PFSK-1 (cell line): Measurements from ENCODE around the gene BLVRB.
A peak's percentile ranks its signal among the peaks of the same experiment; 100 is the strongest.

ENCODE experiments used
- FOXP2 ChIP-seq: optimal IDR thresholded peaks from 2 replicates; pipeline ENCODE3; 2011; ENCODE audit warnings: borderline replicate concordance, control low read depth, inconsistent platforms; ENCODE audit not compliant: insufficient read depth; ENCODE audit errors: extremely low read length, extremely low read depth
- POLR2AphosphoS5 ChIP-seq: IDR thresholded peaks from 2 replicates; pipeline ENCODE4 v1.6.1; 2012; ENCODE audit warnings: low read depth, mild to moderate bottlenecking, control low read depth, low read length, moderate library complexity
- SIN3A ChIP-seq: IDR thresholded peaks from 2 replicates; pipeline ENCODE4 v1.6.1; 2012; ENCODE audit warnings: mild to moderate bottlenecking, low read length, moderate library complexity, borderline replicate concordance; ENCODE audit not compliant: insufficient read depth
- TAF1 ChIP-seq: IDR thresholded peaks from 2 replicates; pipeline ENCODE4 v1.6.1; 2012; ENCODE audit warnings: low read length, control low read depth, borderline replicate concordance; ENCODE audit not compliant: insufficient read depth
- TF ChIP-seq, protein P1 (sequence below), 2 experiments: IDR thresholded peaks; 2 replicates each; pipeline versions ENCODE4 v1.6.1 to v1.8.0; 2011 to 2012; ENCODE audit warnings: low read depth in 2 of 2, low read length in 2 of 2, control low read depth in 1 of 2, inconsistent platforms in 1 of 2, mild to moderate bottlenecking in 1 of 2, moderate library complexity in 1 of 2; ENCODE audit not compliant: insufficient read depth in 1 of 2

Gene BLVRB

GRCh38 chr19:40421993-40422747, 43.4 kb downstream of the BLVRB start:
- TF ChIP-seq, protein P1, sequence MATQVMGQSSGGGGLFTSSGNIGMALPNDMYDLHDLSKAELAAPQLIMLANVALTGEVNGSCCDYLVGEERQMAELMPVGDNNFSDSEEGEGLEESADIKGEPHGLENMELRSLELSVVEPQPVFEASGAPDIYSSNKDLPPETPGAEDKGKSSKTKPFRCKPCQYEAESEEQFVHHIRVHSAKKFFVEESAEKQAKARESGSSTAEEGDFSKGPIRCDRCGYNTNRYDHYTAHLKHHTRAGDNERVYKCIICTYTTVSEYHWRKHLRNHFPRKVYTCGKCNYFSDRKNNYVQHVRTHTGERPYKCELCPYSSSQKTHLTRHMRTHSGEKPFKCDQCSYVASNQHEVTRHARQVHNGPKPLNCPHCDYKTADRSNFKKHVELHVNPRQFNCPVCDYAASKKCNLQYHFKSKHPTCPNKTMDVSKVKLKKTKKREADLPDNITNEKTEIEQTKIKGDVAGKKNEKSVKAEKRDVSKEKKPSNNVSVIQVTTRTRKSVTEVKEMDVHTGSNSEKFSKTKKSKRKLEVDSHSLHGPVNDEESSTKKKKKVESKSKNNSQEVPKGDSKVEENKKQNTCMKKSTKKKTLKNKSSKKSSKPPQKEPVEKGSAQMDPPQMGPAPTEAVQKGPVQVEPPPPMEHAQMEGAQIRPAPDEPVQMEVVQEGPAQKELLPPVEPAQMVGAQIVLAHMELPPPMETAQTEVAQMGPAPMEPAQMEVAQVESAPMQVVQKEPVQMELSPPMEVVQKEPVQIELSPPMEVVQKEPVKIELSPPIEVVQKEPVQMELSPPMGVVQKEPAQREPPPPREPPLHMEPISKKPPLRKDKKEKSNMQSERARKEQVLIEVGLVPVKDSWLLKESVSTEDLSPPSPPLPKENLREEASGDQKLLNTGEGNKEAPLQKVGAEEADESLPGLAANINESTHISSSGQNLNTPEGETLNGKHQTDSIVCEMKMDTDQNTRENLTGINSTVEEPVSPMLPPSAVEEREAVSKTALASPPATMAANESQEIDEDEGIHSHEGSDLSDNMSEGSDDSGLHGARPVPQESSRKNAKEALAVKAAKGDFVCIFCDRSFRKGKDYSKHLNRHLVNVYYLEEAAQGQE (IDR thresholded peaks at IDR 0.05; ENCODE audit: insufficient read depth in 1 of 2, low read depth in 2 of 2, low read length in 2 of 2) = no peak
- 0 out of 2 replicates have a peak, but pooled peaks have one; percentile 29 for TF ChIP-seq TAF1
- no peak for TF ChIP-seq FOXP2
- TF ChIP-seq POLR2AphosphoS5 = no peak

- peak; percentile 83 for TF ChIP-seq POLR2AphosphoS5
- TF ChIP-seq TAF1 = no peak
- TF ChIP-seq, protein P1 (IDR thresholded peaks at IDR 0.05; ENCODE audit: insufficient read depth in 1 of 2, low read depth in 2 of 2, low read length in 2 of 2) = 0 out of 4 replicates have a peak, but pooled peaks of 1 of the 2 experiments have one; percentile 12
- no peak; the same call in 1 of the 2 replicates for TF ChIP-seq SIN3A
- TF ChIP-seq FOXP2 = peak; percentile 97
Measured at GRCh38 chr19:40420766-40421765, 44.5 kb downstream of the BLVRB start.

DNA sequence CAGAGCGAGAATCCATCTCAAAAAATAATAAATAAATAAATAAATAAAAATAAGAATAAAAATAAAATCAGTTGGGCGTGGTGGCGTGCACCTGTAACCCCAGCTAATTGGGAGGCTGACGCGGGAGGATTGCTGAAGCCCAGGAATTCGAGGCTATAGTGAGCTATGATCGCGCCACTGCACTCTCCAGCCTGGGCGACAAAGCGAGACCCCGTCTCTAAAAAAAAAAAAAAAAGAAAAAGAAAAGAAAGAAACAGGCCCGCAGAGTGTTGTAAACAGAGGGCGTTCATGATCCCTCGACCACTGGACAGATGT, 45.1 kb downstream of the BLVRB start:
- TF ChIP-seq POLR2AphosphoS5 (no peak), FOXP2 (no peak), TAF1 (no peak), SIN3A (no peak)
- TF ChIP-seq, protein P1 (IDR thresholded peaks at IDR 0.05; ENCODE audit: insufficient read depth in 1 of 2, low read depth in 2 of 2, low read length in 2 of 2) = no peak

- no peak for TF ChIP-seq POLR2AphosphoS5
Measured at GRCh38 chr19:40419780-40420179, 45.8 kb downstream of the BLVRB start.

- TF ChIP-seq, protein P1 (IDR thresholded peaks at IDR 0.05; ENCODE audit: insufficient read depth in 1 of 2, low read depth in 2 of 2, low read length in 2 of 2) = no peak
- TF ChIP-seq SIN3A (no peak), TAF1 (no peak), FOXP2 (no peak), POLR2AphosphoS5 (no peak)
Measured at GRCh38 chr19:40419066-40419612, 46.4 kb downstream of the BLVRB start.
